Heart left ventricle (tissue), 13 donors: ENCODE results near the gene HNRNPC.
A peak's percentile ranks its signal among the peaks of the same experiment; 100 is the strongest.

Experiments
- CTCF ChIP-seq, 12 donors: fragments of 200-600 bp; sonication (generic) in 4 of 12; IDR thresholded peaks; one replicate each; pipeline versions ENCODE4 v1.5.0 to v1.8.0; 2018 to 2022; ENCODE audit warnings: antibody characterized with exemption in 12 of 12, mild to moderate bottlenecking in 5 of 12
- POLR2A ChIP-seq, 2 donors: fragments of 450-650 bp; IDR thresholded peaks; one replicate each; pipeline ENCODE4 v1.6.1; 2017; ENCODE audit warnings: antibody characterized with exemption in 2 of 2, mild to moderate bottlenecking in 2 of 2, moderate library complexity in 2 of 2
- donor health status: ischemic (EF 13 %, LVEDD 7.1; RV severe dilation, severe dysfunction).
- donor health status: DM: no; HTN: yes; CAD: no.
- donor health status: DM: no; HTN: no; CAD: no.
- donor health status: ischemic (EF 25% LVEDD 6.9; RV normal size, moderate dysfunction).
- donor health status: ischemic (EF 25% LVEDD 5.7; RV mildly dilated, moderate dysfunction).
- donor health status: ischemic (EF 35%, LVEDD 5.7; RV mildly dilated, moderate dysfunction).
- donor health status: nonischemic (EF 11% LVEDD 7.7; RV severe dilation, severe dysfunction).
- donor health status: DM: yes; HTN: yes; CAD: no.
- donor health status: PGD.
- donor health status: ischemic (EF 29% LVEDD 5.4; RV normal size, mild dysfunction).
- donor health status: nonischemic (EF 23%, LVEDD 6.1; RV moderate dilation, normal function).

- peak in 3 of 12 donors; percentile 6 to 24 (median 19) for TF ChIP-seq CTCF (IDR thresholded peaks at IDR 0.05)
- TF ChIP-seq POLR2A (IDR thresholded peaks at IDR 0.05) = no peak
Observed at GRCh38 chr14:21300892-21301291, 31.6 kb upstream of the HNRNPC start.
